Sigmoid colon (tissue), 7 donors: ENCODE measurements around the gene PRPF31. TPM values are rescaled to one million over a fixed set of nuclear protein-coding genes. Genes with fewer than 3 reads are reported as not detected.

ENCODE experiments used
- DNase-seq: peaks from one replicate; pipeline ENCODE4 v3.0.0-alpha.2; 2019
- H3K27ac ChIP-seq, 4 donors: fragments of 200-600 bp; sonication (generic); one replicate each; pipeline ENCODE4 v1.5.1; 2016 to 2019; ENCODE audit warnings: mild to moderate bottlenecking in 1 of 4
- H3K27me3 ChIP-seq, 3 donors: fragments of 200-600 bp; sonication (generic); one replicate each; pipeline ENCODE4 v1.5.1; 2019; ENCODE audit warnings: mild to moderate bottlenecking in 1 of 3
- H3K36me3 ChIP-seq, 4 donors: fragments of 200-600 bp; sonication (generic); one replicate each; pipeline ENCODE4 v1.5.1; 2016 to 2019
- H3K4me1 ChIP-seq, 4 donors: fragments of 200-600 bp; sonication (generic); one replicate each; pipeline ENCODE4 v1.5.1; 2017 to 2019
- H3K4me3 ChIP-seq, 4 donors: fragments of 200-600 bp; sonication (generic); one replicate each; pipeline ENCODE4 v1.5.1; 2017 to 2019; ENCODE audit warnings: mild to moderate bottlenecking in 2 of 4, moderate library complexity in 1 of 4
- H3K9me3 ChIP-seq, 4 donors: fragments of 200-600 bp in 3 of 4; sonication (generic) in 3 of 4; one replicate each; pipeline versions ENCODE4 v1.5.1 to v1.6.1; 2013 to 2019
- EP300 ChIP-seq, 4 donors: sonication (generic); formaldehyde crosslinking; IDR thresholded peaks; one replicate each; pipeline ENCODE4 v1.6.1; 2017; ENCODE audit warnings: antibody characterized with exemption in 4 of 4
- POLR2A ChIP-seq, 2 donors: fragments of 450-650 bp; IDR thresholded peaks; one replicate each; pipeline ENCODE4 v1.6.1; 2016; ENCODE audit warnings: antibody characterized with exemption in 2 of 2, mild to moderate bottlenecking in 2 of 2, moderate library complexity in 2 of 2
- POLR2AphosphoS5 ChIP-seq, 4 donors: sonication (generic); formaldehyde crosslinking; IDR thresholded peaks; one replicate each; pipeline ENCODE4 v1.6.1; 2017; ENCODE audit warnings: antibody characterized with exemption in 4 of 4
- WGBS, 2 donors: extraction: QIAGEN DNeasy Blood & Tissue Kit; methylation state at CpG; one replicate each; pipeline ENCODE4 v1.1.7; 2013; 5-methylcytosine and 5-hydroxymethylcytosine counted together
- intact Hi-C: fragments of 100-400 bp; cut with DNase I; formaldehyde crosslinking; loops from one replicate; pipeline ENCODE4 v1.15.1; 2023
- polyA plus RNA-seq, 3 donors: library from polyadenylated mRNA; stranded (reverse); fragments of 200-250 nt; gene quantifications; one replicate each; pipeline ENCODE4 v1.2.3, GENCODE V29; 2013
- total RNA-seq, 4 donors: library from RNA; depleted of rRNA; stranded (reverse); fragments of >200 nt; gene quantifications; one replicate each; pipeline ENCODE4 v1.1.0, GENCODE V29; 2016
- TF ChIP-seq, protein P1 (sequence below), 4 experiments: fragments of 450-650 bp in 3 of 4; fragments of 200-600 bp in 1 of 4; IDR thresholded peaks; one replicate each; pipeline ENCODE4 v1.5.1; 2016 to 2019; ENCODE audit warnings: antibody characterized with exemption in 4 of 4, mild to moderate bottlenecking in 3 of 4, moderate library complexity in 2 of 4
- donor health status: healthy with polysubstance abuse.
- donor health status: Bipolar disorder and iron deficiency.
- donor health status: healthy.

Gene PRPF31
- total and polyA plus RNA-seq, 7 donors, result 25.0 to 60.9 (median 51.0) TPM

DNA sequence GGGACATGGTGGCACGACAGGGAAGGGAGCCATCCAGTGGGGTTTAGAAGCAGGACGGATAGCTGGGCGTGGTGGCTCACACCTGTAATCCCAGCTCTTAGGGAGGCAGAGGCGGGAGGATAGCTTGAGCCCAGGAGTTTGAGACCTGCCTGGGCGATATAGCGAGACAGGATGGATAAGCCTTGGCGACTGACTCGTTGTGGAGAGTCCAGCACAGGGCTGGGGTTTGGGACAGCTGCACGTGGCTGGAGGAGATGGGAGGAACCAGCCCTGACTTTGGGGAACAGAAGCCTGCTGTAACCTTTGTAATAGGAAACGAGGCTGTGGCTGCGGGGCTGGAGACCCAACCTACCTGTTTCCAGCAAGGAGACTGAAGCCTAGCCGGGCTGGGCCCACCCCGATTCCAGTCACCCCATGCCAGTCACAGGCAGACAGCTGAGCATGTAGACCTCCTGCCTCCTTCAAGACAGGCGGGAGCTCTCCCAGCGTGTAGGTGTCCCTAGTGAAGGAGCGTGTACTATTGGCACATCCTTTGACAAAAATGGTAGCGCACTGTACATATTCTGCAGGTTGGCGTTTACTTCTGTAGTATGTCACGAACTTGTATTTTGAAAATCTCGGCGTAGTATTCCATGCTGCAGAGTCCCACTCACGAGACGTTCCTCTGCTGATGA lies 35.9 kb downstream of the PRPF31 start:
- TF ChIP-seq POLR2AphosphoS5 (IDR thresholded peaks at IDR 0.05), result no peak
- TF ChIP-seq, protein P1, sequence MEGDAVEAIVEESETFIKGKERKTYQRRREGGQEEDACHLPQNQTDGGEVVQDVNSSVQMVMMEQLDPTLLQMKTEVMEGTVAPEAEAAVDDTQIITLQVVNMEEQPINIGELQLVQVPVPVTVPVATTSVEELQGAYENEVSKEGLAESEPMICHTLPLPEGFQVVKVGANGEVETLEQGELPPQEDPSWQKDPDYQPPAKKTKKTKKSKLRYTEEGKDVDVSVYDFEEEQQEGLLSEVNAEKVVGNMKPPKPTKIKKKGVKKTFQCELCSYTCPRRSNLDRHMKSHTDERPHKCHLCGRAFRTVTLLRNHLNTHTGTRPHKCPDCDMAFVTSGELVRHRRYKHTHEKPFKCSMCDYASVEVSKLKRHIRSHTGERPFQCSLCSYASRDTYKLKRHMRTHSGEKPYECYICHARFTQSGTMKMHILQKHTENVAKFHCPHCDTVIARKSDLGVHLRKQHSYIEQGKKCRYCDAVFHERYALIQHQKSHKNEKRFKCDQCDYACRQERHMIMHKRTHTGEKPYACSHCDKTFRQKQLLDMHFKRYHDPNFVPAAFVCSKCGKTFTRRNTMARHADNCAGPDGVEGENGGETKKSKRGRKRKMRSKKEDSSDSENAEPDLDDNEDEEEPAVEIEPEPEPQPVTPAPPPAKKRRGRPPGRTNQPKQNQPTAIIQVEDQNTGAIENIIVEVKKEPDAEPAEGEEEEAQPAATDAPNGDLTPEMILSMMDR (IDR thresholded peaks at IDR 0.05), result no peak
- TF ChIP-seq POLR2A (IDR thresholded peaks at IDR 0.05), result no peak
- TF ChIP-seq EP300 (IDR thresholded peaks at IDR 0.05), result no peak
- Histone ChIP-seq H3K4me3 (no peak overlapping the region), H3K27ac (no peak overlapping the region), H3K36me3 (peaks cover 79 to 100% (median 89%) of the 10 kb centered on the region in 4 donors), H3K4me1 (peaks cover 0 to 14% (median 2%) of the 10 kb centered on the region in 4 donors), H3K27me3 (no peaks in the 10 kb centered on the region), H3K9me3 (no peaks in the 10 kb centered on the region)
- no peak for DNase-seq
- WGBS, 2 donors, result 86 to 92% methylated on average over 23 of the region's 23 CpGs
- intact Hi-C loops, result no loop called here

DNA sequence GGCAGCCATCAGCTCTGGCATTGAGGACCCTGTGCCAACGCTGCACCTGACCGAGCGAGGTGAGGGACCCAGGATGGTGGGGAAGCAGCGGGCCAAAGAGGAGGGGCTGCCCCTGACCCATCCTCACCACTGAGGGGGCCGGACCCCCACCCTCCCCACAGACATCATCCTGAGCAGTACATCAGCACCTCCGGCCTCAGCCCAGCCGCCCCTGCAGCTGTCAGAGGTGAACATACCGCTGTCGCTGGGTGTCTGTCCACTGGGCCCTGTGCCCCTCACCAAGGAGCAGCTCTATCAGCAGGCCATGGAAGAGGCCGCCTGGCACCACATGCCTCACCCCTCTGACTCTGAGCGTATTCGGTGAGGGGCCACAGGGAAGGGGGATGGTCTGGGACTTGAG lies 36.7 kb downstream of the PRPF31 start:
- Histone ChIP-seq H3K36me3 (peaks cover 76 to 100% (median 88%) of the 10 kb centered on the region in 4 donors), H3K4me3 (no peak overlapping the region), H3K9me3 (no peaks in the 10 kb centered on the region), H3K27me3 (no peaks in the 10 kb centered on the region), H3K4me1 (peaks cover 0 to 8% (median under 1%) of the 10 kb centered on the region in 4 donors), H3K27ac (no peak overlapping the region)
- intact Hi-C loops, result no loop called here
- DNase-seq, result no peak
- WGBS, 2 donors, result 93 to 96% methylated on average over 12 of the region's 12 CpGs
- no peak for TF ChIP-seq POLR2A (IDR thresholded peaks at IDR 0.05)
- TF ChIP-seq EP300 (IDR thresholded peaks at IDR 0.05), result no peak
- TF ChIP-seq POLR2AphosphoS5 (IDR thresholded peaks at IDR 0.05), result no peak
- TF ChIP-seq, protein P1 (IDR thresholded peaks at IDR 0.05), result no peak

DNA sequence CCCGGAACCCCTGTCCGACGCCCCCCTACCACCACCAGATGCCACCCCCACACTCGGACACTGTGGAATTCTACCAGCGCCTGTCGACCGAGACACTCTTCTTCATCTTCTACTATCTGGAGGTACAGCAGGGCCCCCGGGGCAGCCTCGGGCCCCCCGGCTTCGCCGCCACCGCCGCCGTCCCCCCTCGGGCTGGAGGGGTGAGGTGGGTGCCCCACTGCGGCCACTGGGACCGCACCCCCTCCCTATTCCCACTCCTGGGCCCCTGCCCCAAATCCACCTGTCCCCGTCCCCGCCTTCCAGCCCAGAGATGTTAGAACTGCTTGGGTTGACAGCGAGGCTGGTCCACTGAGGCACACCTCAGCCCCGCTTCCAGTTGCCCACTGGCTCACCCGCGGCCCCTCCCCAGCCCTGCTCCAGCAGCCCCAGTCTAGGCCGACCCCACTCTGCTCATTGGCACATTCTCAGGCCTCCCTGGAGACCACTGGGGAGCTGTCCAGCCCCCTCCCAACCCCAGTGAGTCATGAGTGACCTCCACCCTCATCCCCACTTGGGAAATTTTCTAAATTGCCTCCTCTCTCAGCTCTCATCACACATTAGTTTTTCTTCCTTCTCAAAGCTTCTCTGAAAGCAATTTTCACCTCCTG lies 37.4 kb downstream of the PRPF31 start:
- intact Hi-C loops, result no loop called here
- Histone ChIP-seq H3K27me3 (no peaks in the 10 kb centered on the region), H3K9me3 (no peaks in the 10 kb centered on the region), H3K36me3 (peaks cover 68 to 100% (median 84%) of the 10 kb centered on the region in 4 donors), H3K27ac (peak overlapping the region in 2 of 4 donors; percentile 15 to 37), H3K4me3 (no peak overlapping the region), H3K4me1 (peaks cover 0 to 7% (median 3%) of the 10 kb centered on the region in 4 donors)
- 92 to 93% methylated on average over 25 of the region's 25 CpGs for WGBS, 2 donors
- DNase-seq, result no peak
- TF ChIP-seq, protein P1 (IDR thresholded peaks at IDR 0.05), result no peak
- TF ChIP-seq EP300 (IDR thresholded peaks at IDR 0.05) (no peak), POLR2A (IDR thresholded peaks at IDR 0.05) (no peak), POLR2AphosphoS5 (IDR thresholded peaks at IDR 0.05) (no peak)

DNA sequence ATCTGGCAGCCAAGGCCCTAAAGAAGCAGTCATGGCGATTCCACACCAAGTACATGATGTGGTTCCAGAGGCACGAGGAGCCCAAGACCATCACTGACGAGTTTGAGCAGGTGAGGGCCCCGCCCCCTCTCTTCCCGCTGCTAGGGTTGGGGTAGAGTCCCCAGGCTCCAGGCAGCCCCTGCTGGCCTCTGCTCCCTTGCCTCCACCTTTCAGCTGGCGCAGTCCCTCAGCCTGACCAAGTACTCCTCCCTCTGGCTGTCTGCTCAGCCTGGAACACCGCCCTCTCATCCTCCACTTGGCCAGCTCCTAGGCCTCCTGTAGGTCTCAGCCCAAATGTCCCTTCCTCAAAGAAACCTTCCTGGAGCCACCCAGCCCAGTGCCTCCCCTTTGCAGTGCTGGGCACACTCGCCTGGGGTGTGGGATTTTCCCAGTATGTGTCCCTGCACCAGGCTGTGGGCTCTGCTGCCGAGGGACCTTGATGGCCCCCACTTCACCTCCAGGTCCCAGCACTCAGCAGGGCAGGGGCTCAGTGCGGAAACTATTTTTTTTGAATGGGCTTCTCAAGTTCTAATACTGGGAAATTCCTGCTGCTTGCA lies 38.3 kb downstream of the PRPF31 start:
- peaks cover 60 to 95% (median 76%) of the 10 kb centered on the region in 4 donors for H3K36me3 ChIP-seq
- H3K4me1 ChIP-seq, result peaks cover 0 to 12% (median 10%) of the 10 kb centered on the region in 4 donors
- H3K9me3 ChIP-seq, result no peaks in the 10 kb centered on the region
- H3K27ac ChIP-seq, result peak overlapping the region in 2 of 4 donors; percentile 15 to 37
- 86 to 87% methylated on average over 10 of the region's 10 CpGs for WGBS, 2 donors
- TF ChIP-seq POLR2AphosphoS5 (IDR thresholded peaks at IDR 0.05), result no peak
- TF ChIP-seq EP300 (IDR thresholded peaks at IDR 0.05), result no peak
- TF ChIP-seq, protein P1 (IDR thresholded peaks at IDR 0.05), result no peak
- no peak for TF ChIP-seq POLR2A (IDR thresholded peaks at IDR 0.05)
- no peak overlapping the region for H3K4me3 ChIP-seq
- DNase-seq, result no peak
- H3K27me3 ChIP-seq, result no peaks in the 10 kb centered on the region
- intact Hi-C loops, result no loop called here
